Neutrophil (primary cell): Measurements from ENCODE around the gene MYO7A.

Experiments
- H3K27ac ChIP-seq: fragments of 200-600 bp; sonication (generic); 2 replicates; pipeline ENCODE4 v1.5.1; 2016; ENCODE audit warnings: mild to moderate bottlenecking, moderate library complexity
- H3K27me3 ChIP-seq: fragments of 200-600 bp; sonication (generic); 2 replicates; pipeline ENCODE4 v1.6.0; 2016; ENCODE audit warnings: mild to moderate bottlenecking
- H3K36me3 ChIP-seq: fragments of 200-600 bp; sonication (generic); 2 replicates; pipeline ENCODE4 v1.5.1; 2017
- H3K4me1 ChIP-seq, 2 experiments: fragments of 200-600 bp in 1 of 2; sonication (generic) in 1 of 2; 1 replicate in 1 of 2; 2 replicates in 1 of 2; pipeline versions ENCODE4 v1.5.1 to v1.6.1; 2013 to 2016; ENCODE audit warnings: low read depth in 1 of 2, low read length in 1 of 2, mild to moderate bottlenecking in 1 of 2, moderate library complexity in 1 of 2; ENCODE audit not compliant: control insufficient read depth in 1 of 2, insufficient read depth in 1 of 2
- H3K4me3 ChIP-seq, 2 experiments: fragments of 200-600 bp in 1 of 2; sonication (generic) in 1 of 2; 1 replicate in 1 of 2; 2 replicates in 1 of 2; pipeline ENCODE4 v1.5.1; 2013 to 2016; ENCODE audit warnings: low read depth in 1 of 2, low read length in 1 of 2, mild to moderate bottlenecking in 1 of 2, moderate library complexity in 1 of 2
- H3K9me3 ChIP-seq: fragments of 200-600 bp; sonication (generic); 2 replicates; pipeline ENCODE4 v1.5.1; 2016
- TF ChIP-seq, protein P1 (sequence below): fragments of 200-600 bp; sonication (generic); IDR thresholded peaks from 2 replicates; pipeline ENCODE4 v1.5.1; 2016; ENCODE audit warnings: antibody characterized with exemption

Gene MYO7A

DNA sequence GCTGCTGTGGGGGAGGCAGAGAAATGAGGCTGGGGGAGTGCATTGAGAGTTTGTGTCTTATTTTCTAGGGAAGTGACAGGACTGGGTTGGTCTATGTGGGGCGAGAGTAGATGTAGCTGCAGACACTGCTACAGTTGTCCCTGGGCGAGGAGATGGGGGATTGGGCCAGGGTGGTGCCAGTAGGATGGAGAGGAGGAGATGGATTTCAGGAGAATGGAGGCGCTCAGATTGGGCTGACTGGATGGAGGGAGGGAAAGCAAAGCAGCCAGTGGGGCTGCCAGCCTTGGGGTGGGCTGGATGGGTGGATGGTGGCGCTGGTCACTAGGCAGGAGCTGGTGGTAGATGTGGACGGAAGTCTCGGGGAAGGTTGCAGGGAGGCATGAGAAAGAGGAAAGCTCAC lies 16.1 kb upstream of the MYO7A start:
- TF ChIP-seq, protein P1, sequence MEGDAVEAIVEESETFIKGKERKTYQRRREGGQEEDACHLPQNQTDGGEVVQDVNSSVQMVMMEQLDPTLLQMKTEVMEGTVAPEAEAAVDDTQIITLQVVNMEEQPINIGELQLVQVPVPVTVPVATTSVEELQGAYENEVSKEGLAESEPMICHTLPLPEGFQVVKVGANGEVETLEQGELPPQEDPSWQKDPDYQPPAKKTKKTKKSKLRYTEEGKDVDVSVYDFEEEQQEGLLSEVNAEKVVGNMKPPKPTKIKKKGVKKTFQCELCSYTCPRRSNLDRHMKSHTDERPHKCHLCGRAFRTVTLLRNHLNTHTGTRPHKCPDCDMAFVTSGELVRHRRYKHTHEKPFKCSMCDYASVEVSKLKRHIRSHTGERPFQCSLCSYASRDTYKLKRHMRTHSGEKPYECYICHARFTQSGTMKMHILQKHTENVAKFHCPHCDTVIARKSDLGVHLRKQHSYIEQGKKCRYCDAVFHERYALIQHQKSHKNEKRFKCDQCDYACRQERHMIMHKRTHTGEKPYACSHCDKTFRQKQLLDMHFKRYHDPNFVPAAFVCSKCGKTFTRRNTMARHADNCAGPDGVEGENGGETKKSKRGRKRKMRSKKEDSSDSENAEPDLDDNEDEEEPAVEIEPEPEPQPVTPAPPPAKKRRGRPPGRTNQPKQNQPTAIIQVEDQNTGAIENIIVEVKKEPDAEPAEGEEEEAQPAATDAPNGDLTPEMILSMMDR: no peak
- Histone ChIP-seq H3K36me3 (no peaks in the 10 kb centered on the region), H3K27me3 (no peaks in the 10 kb centered on the region), H3K4me3 (no peak overlapping the region), H3K27ac (no peak overlapping the region), H3K4me1 (no peaks in the 10 kb centered on the region), H3K9me3 (no peaks in the 10 kb centered on the region)

DNA sequence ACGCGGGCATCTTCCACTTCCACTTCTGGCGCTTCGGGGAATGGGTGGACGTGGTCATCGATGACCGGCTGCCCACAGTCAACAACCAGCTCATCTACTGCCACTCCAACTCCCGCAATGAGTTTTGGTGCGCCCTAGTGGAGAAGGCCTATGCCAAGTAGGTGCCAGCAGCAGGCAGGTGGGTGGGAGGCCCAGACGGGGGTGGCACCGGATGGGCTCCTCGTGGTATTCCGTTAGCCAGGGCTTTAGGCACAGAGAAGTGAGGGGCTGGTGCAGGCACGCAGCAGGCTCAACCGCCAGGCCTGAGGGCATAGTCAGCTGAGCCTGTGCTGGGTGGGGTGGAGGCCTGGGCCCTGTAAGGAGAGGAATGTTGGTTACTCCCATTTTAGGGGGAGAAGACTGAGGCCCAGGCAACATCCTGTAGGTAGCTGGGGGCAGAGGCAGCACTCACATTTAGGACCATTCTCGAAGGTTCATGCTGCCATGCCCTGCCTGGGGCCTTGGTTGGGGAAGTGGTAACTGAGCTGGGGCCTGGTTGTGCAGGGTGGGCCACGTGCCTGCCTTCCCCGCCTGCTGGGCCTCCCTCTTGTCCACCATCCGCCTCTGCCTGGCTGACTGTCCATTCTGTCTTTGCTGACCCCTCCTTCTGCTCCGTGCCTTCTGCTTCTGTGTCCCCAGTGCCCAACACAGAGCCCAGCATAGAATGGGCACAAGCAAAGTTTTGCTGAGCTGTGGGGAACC lies 15.2 kb upstream of the MYO7A start:
- Histone ChIP-seq H3K27me3 (no peaks in the 10 kb centered on the region), H3K27ac (no peak overlapping the region), H3K4me3 (no peak overlapping the region), H3K36me3 (no peaks in the 10 kb centered on the region), H3K4me1 (no peaks in the 10 kb centered on the region), H3K9me3 (no peaks in the 10 kb centered on the region)
- TF ChIP-seq, protein P1: no peak

DNA sequence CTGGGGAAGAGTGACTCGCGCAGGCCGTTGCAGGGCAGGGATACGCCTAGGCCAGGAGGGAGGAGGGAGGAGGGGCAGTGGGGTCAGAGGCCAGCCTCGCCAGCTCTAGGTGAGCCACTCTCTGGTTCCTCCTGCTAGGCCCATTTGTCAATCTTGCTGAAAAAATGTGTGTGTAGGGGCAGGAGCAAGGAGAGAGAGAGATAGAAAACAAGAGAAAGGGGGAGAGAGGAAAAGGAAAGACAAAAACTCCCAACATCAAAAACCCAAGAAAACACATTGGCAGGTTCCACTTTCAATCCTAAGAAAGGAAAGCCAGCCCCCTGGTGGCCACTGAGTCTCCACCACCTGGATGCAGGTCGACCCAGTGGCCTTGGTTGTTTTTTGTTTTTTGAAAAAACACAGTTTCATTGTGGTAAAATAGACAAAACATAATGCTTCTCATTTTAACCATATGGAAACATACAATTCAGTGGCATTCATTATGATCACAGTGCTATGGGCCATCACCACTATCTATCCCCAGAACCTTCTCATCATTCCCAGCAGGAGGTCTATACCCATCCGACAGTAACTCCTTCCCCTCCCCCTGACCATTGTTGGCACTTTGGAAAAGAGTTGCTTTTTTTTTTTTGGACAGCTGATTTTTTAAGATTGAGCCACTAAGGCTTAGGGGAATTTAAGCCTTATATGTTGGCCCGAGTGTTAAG lies 14.5 kb upstream of the MYO7A start:
- TF ChIP-seq, protein P1: no peak
- H3K4me1 ChIP-seq: no peaks in the 10 kb centered on the region
- H3K36me3 ChIP-seq: no peaks in the 10 kb centered on the region
- no peak overlapping the region for H3K27ac ChIP-seq
- no peaks in the 10 kb centered on the region for H3K9me3 ChIP-seq
- H3K27me3 ChIP-seq: no peaks in the 10 kb centered on the region
- H3K4me3 ChIP-seq: no peak overlapping the region

DNA sequence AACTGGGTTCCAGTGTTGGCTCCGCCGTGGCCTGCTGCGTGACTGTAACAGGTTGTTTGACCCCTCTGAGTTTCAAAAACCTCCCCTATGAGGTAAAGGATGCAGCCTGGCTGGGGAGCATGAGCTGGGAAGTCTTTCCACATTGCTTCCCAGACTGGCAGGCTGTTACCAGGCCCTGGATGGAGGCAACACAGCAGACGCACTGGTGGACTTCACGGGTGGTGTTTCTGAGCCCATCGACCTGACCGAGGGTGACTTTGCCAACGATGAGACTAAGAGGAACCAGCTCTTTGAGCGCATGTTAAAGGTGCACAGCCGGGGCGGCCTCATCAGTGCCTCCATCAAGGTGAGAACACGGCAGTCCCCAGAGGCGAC lies 14.0 kb upstream of the MYO7A start:
- no peak overlapping the region for H3K4me3 ChIP-seq
- H3K36me3 ChIP-seq: no peaks in the 10 kb centered on the region
- TF ChIP-seq, protein P1: no peak

DNA sequence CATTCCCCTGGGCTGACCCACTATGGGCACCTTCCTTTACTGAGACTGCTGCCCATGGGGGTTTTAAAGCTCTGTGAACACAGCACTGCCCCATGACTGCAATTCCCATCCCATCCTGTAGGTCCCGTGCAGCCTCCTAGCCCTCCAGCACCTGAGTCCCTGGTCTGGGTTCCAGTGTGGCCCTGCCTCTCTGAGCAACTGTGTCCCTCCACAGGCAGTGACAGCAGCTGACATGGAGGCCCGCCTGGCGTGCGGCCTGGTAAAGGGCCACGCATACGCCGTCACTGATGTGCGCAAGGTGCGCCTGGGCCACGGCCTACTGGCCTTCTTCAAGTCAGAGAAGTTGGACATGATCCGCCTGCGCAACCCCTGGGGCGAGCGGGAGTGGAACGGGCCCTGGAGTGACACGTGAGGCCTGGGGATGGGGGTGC lies 12.8 kb upstream of the MYO7A start:
- Histone ChIP-seq H3K4me1 (no peaks in the 10 kb centered on the region), H3K36me3 (no peaks in the 10 kb centered on the region), H3K27ac (no peak overlapping the region), H3K27me3 (no peaks in the 10 kb centered on the region), H3K4me3 (no peak overlapping the region), H3K9me3 (no peaks in the 10 kb centered on the region)
- TF ChIP-seq, protein P1: no peak

More for the DNA sequence above, 14.0 kb upstream of the MYO7A start:
- Histone ChIP-seq H3K4me1 (no peaks in the 10 kb centered on the region), H3K9me3 (no peaks in the 10 kb centered on the region), H3K27me3 (no peaks in the 10 kb centered on the region), H3K27ac (no peak overlapping the region)
